DMS153 (cell line): ENCODE results near the gene ALPK1.
"Not testable (repeated sequence)": the region's sequence is repeated elsewhere in the genome, so short reads cannot be mapped to it uniquely, and the experiment has no call there.

Experiments
- DNase-seq: peaks from one replicate; lab custom pipeline; 2025; lab: John Stamatoyannopoulos, UW

The ALPK1 gene

DNA sequence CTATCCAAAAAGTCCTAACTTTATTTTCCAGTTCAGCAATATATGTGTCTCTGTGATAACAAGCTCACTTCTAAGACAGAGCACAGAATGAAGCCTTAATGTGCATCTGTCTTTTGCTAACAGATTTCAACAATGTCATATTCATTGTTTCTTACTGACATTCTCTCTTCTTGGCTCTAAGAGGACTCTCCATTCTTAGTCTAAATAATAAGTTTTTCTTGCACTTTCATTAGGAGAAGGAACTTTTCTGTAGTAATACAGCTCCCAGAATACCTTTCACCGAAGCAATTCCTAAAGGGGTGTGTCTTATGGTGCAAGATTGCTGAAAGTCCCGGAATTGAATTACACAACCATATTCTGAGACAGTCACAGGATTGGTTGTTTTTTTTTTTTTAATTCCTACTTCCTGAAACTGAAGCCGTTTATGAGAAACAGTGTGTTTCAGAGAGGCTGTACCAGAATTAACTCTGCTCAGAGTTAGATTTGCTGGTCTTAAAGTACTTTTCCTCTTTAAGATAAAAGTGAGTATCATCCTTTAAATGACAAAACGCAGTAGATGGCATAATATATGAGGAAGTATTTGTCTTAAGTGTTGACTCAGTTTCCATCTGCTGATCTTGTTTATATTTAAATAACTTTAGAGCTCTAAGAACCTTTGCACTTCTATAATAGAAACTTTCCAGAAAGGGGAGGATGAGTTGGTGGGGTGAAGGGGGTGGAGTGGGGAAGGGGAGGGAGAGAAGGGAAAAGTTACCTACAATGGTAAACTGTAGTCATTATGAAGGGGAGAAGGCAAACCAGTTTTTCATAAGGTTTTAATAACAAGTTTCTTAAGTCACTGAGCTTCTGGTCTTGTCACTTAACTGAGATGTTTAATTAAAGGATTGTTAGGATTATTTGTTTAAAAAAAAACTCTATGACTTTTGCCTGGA, at the start of gene ALPK1:
ALPK1 (plus strand) TSS at position 421 of the 932 bp plus-strand sequence.
- DNase-seq: no peak

DNA sequence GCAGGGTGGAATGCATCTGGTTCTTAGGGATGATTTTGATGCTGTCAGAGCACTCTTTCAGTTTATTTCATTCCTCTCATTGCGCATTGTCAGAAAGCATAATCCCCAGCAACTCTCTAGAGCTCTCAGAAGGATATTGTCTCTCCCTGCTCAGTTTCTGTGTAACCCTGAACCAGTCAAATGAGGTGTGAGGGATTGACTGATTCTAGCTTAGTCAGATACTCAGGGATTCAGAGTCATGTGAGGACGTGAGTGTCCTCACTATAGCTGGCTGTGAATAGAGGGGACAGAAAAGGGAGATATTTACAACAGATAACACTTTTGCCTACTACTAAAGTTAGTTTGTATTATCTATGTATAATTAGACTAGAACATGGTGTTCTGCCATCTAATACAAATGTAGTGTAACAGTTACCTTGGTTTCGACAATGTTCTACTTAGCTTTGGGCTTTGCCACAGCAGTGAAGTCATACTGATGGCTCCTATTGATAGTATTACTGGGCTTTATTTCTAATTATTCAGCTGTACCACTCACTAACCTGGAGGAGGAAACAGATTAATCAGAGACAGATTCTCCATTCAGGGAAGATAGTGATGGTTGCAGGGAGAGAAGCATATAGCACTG, 46.0 kb upstream of the ALPK1 start:
- DNase-seq: no peak

DNA sequence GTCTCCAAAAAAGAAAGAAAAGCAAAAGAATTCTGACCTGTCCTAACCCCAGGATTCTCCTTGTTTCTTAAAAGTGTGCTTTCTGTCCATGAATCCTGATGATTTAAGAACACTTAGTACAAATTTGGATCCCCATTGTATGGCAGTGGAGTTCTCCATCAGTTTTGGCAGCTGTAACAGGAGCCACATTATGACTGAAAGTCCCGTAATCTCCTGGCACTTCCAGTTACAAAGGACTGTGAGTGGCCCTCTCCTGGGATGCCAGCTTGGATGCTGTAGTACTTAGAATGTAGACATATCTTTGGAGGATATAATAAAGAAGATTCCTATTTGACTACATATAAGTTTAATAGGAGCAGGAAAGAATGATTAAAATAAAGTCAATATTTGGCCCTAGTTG, 44.9 kb upstream of the ALPK1 start:
- no peak for DNase-seq

DNA sequence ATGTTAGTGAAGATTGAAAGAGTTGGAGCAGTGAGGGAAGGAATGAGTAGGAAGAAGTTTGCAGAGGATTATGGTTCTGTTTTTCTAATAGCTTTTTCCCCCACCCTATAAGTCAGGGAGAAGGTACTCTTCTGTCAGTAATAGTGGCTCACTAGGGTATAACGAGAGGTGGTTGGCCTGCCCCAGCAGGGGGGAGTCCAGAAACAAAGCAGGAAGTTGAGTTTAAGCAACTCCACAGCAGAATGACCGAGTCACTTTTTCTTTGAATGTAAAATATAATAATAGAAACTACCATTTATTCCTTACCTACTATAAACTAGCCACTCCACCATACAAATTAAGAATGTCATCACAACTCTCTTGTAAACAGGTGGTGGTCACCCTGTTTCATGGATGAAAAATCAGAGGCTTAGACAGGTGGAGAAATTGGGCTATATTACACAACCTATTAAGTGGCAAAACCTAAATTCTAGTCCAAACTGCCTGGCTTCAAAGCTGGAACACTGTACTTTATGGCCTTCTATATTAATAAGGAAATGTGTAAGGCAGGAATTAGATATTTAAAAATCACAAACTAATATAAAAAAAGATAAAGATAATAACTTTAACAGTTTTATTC, 43.7 kb upstream of the ALPK1 start:
- DNase-seq: no peak

DNA sequence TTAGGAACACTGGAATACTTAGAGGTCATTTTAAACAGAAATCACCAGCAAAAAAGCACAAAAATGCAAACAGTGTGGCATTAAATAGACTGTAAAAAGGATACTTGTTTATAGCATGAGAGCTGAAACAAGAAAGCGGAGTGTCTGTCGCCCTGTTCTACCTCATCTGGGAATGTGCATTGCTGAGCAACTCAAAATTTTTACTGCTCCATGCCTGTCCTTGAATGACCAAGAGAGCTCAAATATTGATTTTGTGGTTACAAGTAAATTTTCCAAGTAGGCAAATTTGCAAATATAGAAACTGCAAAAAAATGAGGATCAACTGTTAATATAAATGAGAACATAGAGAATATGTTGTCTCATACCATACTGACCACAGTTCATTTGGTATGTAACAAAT, 40.1 kb upstream of the ALPK1 start:
- no peak for DNase-seq

DNA sequence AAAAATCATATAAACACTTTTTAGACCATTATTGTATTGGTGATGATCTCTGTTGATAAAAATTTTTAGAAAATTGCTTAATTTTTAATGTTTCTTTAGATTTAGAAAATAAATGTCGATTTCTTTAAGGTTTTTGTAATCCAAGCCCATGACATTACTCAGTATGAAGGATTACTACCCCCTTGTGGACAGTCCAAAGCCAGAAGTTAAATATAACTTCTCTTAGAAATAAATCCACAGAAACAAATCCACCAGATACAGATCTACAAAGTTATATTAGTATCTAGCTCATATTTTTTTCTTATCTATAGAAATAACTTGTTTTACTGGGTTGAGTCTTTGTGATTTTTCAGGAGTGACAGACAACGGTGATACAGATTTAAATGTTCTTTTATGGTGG, 30.3 kb upstream of the ALPK1 start:
- no peak for DNase-seq

DNA sequence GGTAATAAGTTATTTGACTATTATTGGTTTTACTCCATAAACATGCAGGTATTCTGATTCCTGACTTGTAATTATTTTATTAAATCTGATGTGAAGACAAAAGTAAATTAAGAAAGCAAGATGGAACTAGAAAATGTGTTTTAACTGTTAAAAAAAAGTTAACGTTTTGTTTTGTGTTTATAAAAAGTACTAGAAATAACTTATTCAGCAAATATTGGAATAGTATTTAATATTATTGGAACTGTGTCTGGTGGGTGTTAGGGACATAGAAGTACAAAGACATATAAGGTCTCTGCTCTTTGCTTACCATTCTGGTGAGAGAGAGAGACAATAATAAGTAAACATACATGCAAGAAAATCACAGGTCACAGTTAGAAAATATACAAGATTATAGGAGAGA, 27.1 kb upstream of the ALPK1 start:
- DNase-seq: no peak

DNA sequence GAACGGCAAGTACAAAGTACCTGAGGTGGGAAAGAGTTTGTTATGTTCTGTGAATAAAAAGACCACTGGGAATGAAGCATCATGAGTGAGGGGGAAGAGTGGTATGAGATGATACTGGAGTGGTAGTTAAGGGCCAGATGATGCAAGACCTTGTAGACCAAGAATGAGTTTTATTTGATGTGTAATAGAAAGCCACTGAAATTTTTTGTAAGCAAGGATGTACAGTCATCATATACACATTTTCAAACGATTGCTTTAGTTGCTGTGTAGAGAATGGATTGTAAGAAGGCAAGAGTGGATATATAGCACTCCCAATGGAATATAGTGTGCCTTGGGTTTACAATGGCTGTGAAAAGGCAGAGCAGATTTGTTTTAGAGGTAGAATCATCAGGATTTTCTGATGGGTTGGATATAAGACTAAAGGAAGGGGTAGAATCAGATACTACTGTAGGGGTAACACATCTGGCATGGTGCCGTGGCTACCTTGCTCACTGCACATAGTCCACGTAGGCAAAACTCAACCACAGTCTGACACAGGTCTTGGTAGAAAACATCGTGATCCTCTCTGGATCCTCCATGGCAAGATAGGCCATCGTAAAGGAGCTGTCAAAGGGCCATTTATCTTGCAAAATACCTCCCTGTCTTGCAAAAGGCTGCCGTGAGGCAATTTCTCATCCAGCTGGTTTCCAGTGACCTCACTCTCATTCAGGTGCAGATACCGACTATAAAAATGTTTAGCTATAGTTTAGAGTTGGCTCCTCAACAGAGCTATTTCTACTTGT, 26.3 kb upstream of the ALPK1 start:
- no peak for DNase-seq

DNA sequence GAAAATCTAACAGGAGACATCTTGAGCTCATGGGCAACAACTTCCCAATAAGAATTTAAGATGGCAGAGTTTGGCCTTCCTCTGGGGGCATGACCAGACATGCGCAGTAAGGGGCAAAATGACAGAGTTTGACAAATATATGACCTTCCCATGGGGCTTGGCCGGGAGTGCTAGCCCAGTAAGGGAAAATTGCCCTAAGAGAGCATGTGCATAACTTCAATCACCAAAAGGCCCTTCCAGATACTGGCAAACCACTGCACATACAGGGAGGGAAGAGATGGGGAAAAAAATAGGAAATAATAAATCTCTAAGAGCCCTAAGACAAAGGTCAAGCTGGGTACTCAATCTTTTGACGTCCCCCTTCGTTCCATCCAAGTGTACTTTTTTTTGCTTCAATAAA, 24.9 kb upstream of the ALPK1 start:
- DNase-seq: no peak

DNA sequence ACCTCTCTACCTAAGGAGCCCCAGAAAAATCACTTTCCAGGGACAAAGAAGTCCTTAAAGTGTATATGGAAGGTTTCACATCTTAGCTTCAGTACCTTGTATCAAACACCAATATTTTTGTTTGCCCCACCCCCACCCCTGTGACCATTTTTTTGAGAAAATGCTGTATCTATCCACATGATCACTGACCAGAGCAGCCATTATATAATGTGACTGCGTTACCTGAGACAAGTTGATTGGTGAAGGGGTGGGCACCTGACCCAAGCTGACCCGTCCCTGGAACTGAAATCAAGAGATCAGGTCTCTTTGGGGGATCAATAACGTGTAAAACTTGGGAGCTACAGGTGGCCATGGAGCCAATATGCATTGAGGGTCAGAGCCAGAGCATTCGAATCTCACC, 22.2 kb upstream of the ALPK1 start:
- no peak for DNase-seq

DNA sequence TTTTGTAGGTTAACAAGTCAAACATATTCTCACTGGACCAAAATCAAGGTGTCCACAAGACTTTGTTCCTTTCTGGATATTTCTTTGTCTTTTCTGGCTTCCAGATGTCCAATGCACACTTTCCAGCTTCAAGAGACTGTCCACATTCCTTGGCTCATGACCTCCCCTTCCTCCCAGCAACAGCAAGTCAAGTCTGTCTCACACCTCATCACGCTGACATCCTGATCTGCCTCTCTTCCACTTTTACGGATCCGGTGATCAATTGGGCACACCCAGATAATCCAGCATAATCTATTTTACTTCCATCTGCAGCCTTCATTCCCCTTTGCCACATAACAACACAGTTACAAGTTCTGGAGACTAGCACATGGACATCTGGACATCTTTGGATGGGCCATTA, 21.1 kb upstream of the ALPK1 start:
- DNase-seq: no peak

DNA sequence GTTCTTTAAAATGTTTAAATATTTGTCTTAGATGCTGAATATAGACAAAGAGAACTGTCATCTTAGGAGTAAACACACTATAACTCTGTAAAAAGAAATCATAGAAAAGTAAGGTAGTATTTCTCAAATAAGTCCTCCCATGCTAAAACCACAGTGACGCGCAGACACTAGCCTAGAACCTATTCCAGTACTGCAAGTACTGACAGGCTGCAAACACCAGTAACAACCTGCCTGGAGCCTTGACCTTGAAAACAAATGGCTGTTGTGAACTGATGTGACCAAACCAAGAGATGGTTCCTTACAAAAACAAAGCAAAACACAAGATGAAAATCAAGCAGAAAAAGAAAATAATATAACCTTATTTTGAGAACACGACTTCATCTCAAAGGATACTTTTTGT, 19.9 kb upstream of the ALPK1 start:
- DNase-seq: no peak

DNA sequence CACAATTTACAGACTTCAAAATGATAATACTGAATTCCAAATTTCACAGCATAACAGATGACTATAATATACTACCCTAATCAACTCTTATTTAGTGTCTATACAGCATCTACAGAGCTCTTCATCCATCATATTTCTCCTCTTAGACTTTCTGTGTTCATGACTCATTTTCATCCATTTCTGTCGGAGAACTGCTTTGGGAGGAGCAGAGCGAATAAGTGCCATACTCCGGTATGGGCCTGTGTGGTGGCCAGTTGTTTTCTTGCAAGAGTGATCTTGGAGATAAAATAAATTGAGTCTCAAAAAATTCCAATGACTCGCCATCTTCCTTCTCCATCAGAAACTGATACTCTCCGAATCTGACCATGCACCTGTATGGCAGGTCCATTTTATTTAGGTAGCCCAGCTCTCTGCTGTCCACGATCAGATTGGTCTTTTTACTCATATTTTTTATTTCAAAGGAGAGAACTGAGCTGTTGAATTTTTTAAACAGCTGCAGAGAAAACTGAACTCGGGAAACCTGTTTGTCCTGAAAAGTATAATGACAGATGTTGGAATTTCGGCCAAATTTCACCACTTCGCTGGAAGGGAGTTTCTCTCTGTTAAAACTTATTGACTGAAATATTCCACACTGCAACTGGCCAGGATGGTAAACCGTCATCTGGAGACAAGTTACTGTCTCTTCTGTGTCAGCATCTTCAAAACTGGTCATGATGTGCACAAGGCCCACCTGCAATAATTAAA, 19.3 kb upstream of the ALPK1 start:
- DNase-seq: no peak

DNA sequence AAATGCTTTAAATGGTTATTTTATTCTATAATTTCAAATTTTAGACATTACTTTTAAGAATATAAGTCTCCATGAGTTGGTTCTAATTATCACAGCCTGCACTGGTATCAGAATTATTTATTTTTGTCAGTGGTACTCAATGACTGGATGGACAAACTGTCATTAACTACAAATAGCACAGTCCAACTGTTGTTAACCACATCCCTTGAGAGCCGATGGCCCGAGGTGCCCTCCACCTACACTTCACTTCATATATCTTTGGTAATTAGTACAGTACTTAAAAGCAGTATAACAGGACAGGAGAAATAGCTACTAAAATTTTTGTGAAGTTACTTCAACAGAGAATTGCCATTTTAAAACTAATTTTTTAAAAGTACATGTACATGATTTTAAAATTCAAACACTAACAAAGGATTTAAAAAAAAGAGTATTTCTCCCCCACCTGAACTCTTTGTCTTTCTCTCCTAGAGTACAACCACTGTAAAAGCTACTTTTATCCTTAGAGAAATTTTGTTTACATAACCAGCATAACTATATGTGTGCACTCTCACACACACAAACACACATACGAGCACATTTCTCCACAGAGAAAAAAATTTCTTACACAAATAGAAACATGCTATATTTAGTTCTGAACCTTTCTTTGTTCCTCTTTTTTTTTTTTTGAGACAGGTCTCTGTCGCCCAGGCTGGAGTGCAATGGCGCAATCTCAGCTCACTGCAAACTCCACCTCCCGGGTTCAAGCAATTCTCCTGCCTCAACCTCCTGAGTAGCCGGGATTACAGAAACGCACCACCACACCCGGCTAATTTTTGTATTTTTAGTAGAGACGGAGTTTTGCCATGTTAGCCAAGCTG, 17.9 kb upstream of the ALPK1 start:
- DNase-seq: no peak

DNA sequence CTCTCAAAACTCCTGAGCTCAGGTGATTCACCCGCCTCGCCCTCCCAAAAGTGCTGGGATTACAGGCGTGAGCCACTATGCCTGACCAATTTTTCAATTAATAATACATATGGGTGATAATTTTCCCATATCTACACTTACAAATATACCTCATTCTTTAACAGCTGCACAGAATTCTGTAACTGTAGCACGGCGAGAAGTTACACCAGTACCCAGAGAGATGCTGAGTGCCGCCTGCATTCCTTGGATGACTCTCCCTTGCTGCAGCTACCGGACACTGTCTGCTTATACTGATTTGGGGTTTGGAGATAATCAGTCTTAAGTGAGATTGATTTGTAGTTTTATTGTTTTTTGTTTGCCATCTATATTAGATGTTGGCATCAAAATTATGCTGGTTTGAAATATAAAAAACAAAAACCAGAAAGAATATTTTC, 17.3 kb upstream of the ALPK1 start:
- DNase-seq: no peak

DNA sequence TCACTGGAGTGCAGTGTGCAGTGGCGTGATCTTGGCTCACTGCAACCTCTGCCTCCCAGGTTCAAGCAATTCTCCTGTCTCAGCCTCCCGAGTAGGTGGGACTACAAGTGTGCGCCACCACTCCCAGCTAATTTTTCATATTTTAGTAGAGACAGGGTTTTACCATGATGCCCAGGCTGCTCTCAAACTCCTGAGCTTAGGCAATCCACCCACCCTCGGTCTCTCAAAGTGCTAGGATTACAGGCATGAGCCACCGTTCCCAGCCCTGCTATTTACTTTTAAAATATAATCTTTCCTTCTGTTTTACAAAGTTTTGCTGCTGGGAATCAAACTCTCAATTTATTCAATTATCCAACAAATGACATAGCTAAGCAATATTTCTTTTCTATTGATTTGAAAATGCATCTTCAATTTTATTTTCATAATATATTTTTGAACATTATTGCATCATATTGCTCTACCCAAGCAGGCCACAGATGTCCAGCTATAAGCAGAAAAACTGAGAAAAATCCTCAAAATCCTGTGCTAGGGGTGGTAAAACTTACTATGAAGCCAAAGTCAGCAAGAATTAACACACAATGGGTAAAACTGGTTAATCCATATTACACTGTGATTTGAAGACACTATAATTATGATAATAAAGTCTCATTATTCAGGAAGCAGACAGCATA, 16.6 kb upstream of the ALPK1 start:
- no peak for DNase-seq

DNA sequence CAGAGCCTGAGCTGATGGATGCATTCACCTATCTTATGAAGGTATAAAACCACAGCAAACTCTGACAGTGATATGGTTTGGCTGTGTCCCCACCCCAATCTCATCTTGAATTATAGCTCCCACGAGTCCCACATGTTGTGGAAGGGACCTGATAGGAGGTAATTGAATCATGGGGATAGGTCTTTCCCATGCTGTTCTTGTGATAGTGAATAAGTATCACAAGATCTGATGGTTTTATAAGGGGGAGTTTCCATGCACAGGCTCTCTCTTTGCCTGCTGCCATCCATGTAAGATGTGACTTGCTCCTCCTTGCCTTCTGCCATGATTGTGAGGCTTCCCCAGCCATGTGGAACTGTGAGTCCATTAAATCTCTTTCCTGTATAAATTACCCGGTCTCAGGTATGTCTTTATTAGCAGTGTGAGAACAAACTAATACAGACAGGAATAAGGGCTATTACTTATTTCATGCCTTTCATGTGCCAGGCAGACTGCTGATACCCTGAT, 15.2 kb upstream of the ALPK1 start:
- DNase-seq: not testable (repeated sequence)

DNA sequence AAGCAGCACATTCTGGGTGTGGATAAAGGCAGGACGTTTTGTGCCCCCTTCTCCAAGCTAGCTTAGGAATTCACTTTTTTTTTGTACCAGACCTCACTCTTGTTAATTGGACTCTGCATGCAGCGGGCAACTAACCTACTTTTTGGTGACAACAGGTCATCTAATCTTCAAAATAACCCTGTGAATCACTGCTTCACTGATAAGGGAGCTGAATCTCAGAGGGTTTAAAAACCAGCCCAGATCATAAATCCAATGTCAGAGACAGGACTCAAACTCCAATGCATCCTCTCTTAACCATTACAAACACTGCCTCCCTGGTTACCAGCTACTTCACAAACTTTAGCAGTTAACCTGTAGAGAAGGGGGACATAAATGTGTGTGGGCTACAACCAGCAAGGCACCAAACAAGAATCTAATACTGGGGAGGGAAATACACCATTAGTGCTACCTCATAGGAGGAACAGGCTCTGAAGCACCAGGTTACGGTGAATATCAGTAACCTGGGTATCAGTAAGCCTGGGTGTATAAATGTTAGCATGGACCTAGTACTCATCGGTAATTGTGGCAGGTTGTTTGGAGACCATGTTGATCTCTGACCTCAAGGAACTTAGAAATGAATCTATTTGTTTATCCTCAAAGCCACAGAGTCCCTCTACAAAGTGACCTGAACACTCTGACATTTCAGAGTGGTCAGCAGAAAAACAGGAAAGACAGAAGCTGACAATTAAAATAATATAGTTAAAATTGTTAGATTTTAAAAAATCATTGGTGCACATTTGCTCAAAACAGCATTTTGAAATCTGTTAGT, 14.1 kb upstream of the ALPK1 start:
- DNase-seq: no peak

DNA sequence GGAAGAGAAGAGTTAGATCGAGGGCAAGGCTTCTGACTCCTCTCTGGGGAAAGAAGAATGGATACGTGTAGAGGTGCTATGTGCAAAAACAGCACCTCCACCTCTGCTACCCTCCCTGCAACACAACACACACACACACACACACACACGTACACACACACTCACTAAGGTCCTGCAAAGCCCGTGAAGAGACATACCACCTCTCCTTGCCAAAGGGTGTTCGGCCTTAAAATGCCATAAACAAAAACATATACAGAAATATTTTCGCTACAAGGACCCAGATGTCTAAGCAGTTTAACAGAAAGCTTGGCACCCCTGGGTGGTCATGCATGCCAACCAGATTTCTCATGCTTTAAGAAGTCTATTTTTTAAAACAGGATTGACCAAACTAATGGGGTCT, 13.0 kb upstream of the ALPK1 start:
- no peak for DNase-seq
